Liver (tissue), 9 donors: Measurements from ENCODE around the gene UBE2S. TPM values are rescaled to one million over a fixed set of nuclear protein-coding genes. Genes with fewer than 3 reads are reported as not detected.

ENCODE experiments used
- DNase-seq: peaks from one replicate; pipeline ENCODE4 v3.0.0-alpha.2; 2017; ENCODE audit warnings: low spot score
- H3K27ac ChIP-seq, 2 donors: one replicate each; pipeline ENCODE4 v1.7.0; 2013; ENCODE audit warnings: inconsistent platforms in 2 of 2, low read length in 2 of 2, control low read depth in 1 of 2, low read depth in 1 of 2, mild to moderate bottlenecking in 1 of 2
- H3K27me3 ChIP-seq, 4 donors: one replicate each; pipeline versions ENCODE4 v1.6.1 to v1.7.0; 2013; ENCODE audit warnings: low read length in 3 of 4, inconsistent platforms in 1 of 4, mild to moderate bottlenecking in 1 of 4, moderate library complexity in 1 of 4; ENCODE audit not compliant: control insufficient read depth in 4 of 4, insufficient read depth in 4 of 4
- H3K36me3 ChIP-seq, 4 donors: one replicate each; pipeline versions ENCODE4 v1.6.1 to v1.7.0; 2013; ENCODE audit warnings: low read length in 3 of 4, mild to moderate bottlenecking in 3 of 4, low read depth in 1 of 4, moderate library complexity in 1 of 4; ENCODE audit not compliant: control insufficient read depth in 4 of 4, insufficient read depth in 3 of 4
- H3K4me1 ChIP-seq, 4 donors: one replicate each; pipeline versions ENCODE4 v1.6.1 to v1.7.0; 2013; ENCODE audit warnings: low read length in 3 of 4, mild to moderate bottlenecking in 3 of 4, moderate library complexity in 1 of 4; ENCODE audit not compliant: control insufficient read depth in 4 of 4, insufficient read depth in 4 of 4
- H3K4me3 ChIP-seq, 3 donors: one replicate each; pipeline versions ENCODE4 v1.6.1 to v1.7.0; 2013; ENCODE audit warnings: low read length in 3 of 3, control low read depth in 1 of 3, low read depth in 1 of 3, mild to moderate bottlenecking in 1 of 3
- H3K9ac ChIP-seq, 2 donors: one replicate each; pipeline ENCODE4 v1.7.0; 2013; ENCODE audit warnings: low read length in 2 of 2, mild to moderate bottlenecking in 2 of 2, moderate library complexity in 2 of 2, control low read depth in 1 of 2, low read depth in 1 of 2
- H3K9me3 ChIP-seq, 4 donors: one replicate each; pipeline versions ENCODE4 v1.6.1 to v1.7.0; 2013; ENCODE audit warnings: low read length in 3 of 4; ENCODE audit not compliant: control insufficient read depth in 4 of 4
- ATF3 ChIP-seq: IDR thresholded peaks from 2 replicates; pipeline ENCODE4 v1.6.1; 2016; ENCODE audit warnings: antibody characterized with exemption
- CTCF ChIP-seq: fragments of 150-350 bp; IDR thresholded peaks from 2 replicates; pipeline ENCODE4 v1.5.1; 2017; ENCODE audit warnings: improper control_type of control experiment, low read depth, low read length; ENCODE audit not compliant: missing input control
- EGR1 ChIP-seq, 2 donors: IDR thresholded peaks; 2 replicates each; pipeline ENCODE4 v1.6.1; 2016 to 2018; ENCODE audit warnings: antibody characterized with exemption in 2 of 2, low read depth in 2 of 2
- FOXA1 ChIP-seq: IDR thresholded peaks from 2 replicates; pipeline ENCODE4 v1.6.1; 2016; ENCODE audit warnings: antibody characterized with exemption
- FOXA2 ChIP-seq: IDR thresholded peaks from 2 replicates; pipeline ENCODE4 v1.6.1; 2016; ENCODE audit warnings: antibody characterized with exemption
- GABPA ChIP-seq, 2 donors: IDR thresholded peaks in 1 of 2; conservative IDR thresholded peaks in 1 of 2; 2 replicates each; pipeline ENCODE4 v1.6.1; 2016; ENCODE audit warnings: antibody characterized with exemption in 2 of 2, mild to moderate bottlenecking in 1 of 2, moderate library complexity in 1 of 2
- HNF4A ChIP-seq, 2 donors: conservative IDR thresholded peaks; 2 replicates each; pipeline ENCODE4 v1.6.1; 2016; ENCODE audit warnings: antibody characterized with exemption in 2 of 2, mild to moderate bottlenecking in 2 of 2
- HNF4G ChIP-seq: IDR thresholded peaks from 2 replicates; pipeline ENCODE4 v1.6.1; 2016; ENCODE audit warnings: antibody characterized with exemption
- JUND ChIP-seq, 2 donors: IDR thresholded peaks; 2 replicates each; pipeline ENCODE4 v1.6.1; 2016; ENCODE audit warnings: antibody characterized with exemption in 2 of 2
- MAX ChIP-seq: IDR thresholded peaks from 2 replicates; pipeline ENCODE4 v1.6.1; 2016; ENCODE audit warnings: antibody characterized with exemption
- RAD21 ChIP-seq, 2 donors: IDR thresholded peaks; 2 replicates each; pipeline ENCODE4 v1.6.1; 2016; ENCODE audit warnings: antibody characterized with exemption in 2 of 2, mild to moderate bottlenecking in 2 of 2
- REST ChIP-seq: IDR thresholded peaks from 2 replicates; pipeline ENCODE4 v1.6.1; 2016; ENCODE audit warnings: antibody characterized with exemption, mild to moderate bottlenecking
- RXRA ChIP-seq, 2 donors: IDR thresholded peaks; 2 replicates each; pipeline ENCODE4 v1.6.1; 2017 to 2018; ENCODE audit warnings: antibody characterized with exemption in 2 of 2, mild to moderate bottlenecking in 1 of 2
- SP1 ChIP-seq: IDR thresholded peaks from 2 replicates; pipeline ENCODE4 v1.6.1; 2018; ENCODE audit warnings: antibody characterized with exemption, mild to moderate bottlenecking
- TAF1 ChIP-seq: conservative IDR thresholded peaks from 2 replicates; pipeline ENCODE4 v1.6.1; 2016; ENCODE audit warnings: antibody characterized with exemption, mild to moderate bottlenecking
- YY1 ChIP-seq: IDR thresholded peaks from 2 replicates; pipeline ENCODE4 v1.6.1; 2016; ENCODE audit warnings: antibody characterized with exemption, mild to moderate bottlenecking
- ZBTB33 ChIP-seq: IDR thresholded peaks from 2 replicates; pipeline ENCODE4 v1.6.1; 2016; ENCODE audit warnings: antibody characterized with exemption
- WGBS: extraction: QIAGEN DNeasy Blood & Tissue Kit; methylation state at CpG from one replicate; pipeline ENCODE4 v1.1.7; 2013; 5-methylcytosine and 5-hydroxymethylcytosine counted together
- polyA plus RNA-seq, 2 donors: library from polyadenylated mRNA; stranded (reverse) in 1 of 2; unstranded in 1 of 2; fragments of 200-250 nt in 1 of 2; fragments of >200 nt in 1 of 2; fragmentation: Nextera tagmentation in 1 of 2; extraction: Ambion mirVana in 1 of 2; gene quantifications; one replicate each; pipeline versions ENCODE4 v1.2.1 to v1.2.3, GENCODE V29; 2013 to 2015
- total RNA-seq, 2 donors: library from RNA; depleted of rRNA; stranded (reverse); fragments of >200 nt; gene quantifications; one replicate each; pipeline ENCODE4 v1.2.3, GENCODE V29; 2014
- donor health status: healthy.
- donor health status: healthy.
- donor health status: healthy.
- donor health status: healthy.
- donor health status: healthy.

The UBE2S gene
- total and polyA plus RNA-seq, 4 donors, result 5.2 to 95.2 (median 6.8) TPM

- TF ChIP-seq RXRA (IDR thresholded peaks at IDR 0.05), result no peak
- no peak for TF ChIP-seq TAF1
- TF ChIP-seq EGR1 (IDR thresholded peaks at IDR 0.05; ENCODE audit: low read depth in 2 of 2), result no peak
- TF ChIP-seq MAX, result no peak
- TF ChIP-seq ATF3, result no peak
These were observed 34.1 kb downstream of the UBE2S start (continued) for GRCh38 chr19:55373306-55373992.

- TF ChIP-seq MAX, result no peak
- TF ChIP-seq SP1, result no peak
- no peak for TF ChIP-seq ZBTB33
- no peak for TF ChIP-seq FOXA1
- TF ChIP-seq EGR1 (IDR thresholded peaks at IDR 0.05; ENCODE audit: low read depth in 2 of 2), result no peak
- TF ChIP-seq REST, result no peak
- no peak for TF ChIP-seq RXRA (IDR thresholded peaks at IDR 0.05)
- no peak for TF ChIP-seq RAD21 (IDR thresholded peaks at IDR 0.05)
- TF ChIP-seq TAF1, result no peak
- no peak for TF ChIP-seq GABPA (IDR thresholded peaks at IDR 0.05 in 1 of 2, conservative IDR thresholded peaks at IDR 0.05 in 1 of 2)
- no peak for TF ChIP-seq JUND (IDR thresholded peaks at IDR 0.05)
- TF ChIP-seq ATF3, result no peak
- TF ChIP-seq CTCF, result no peak
- no peak for TF ChIP-seq YY1
- TF ChIP-seq FOXA2, result no peak
- no peak for TF ChIP-seq HNF4G
- TF ChIP-seq HNF4A (conservative IDR thresholded peaks at IDR 0.05), result no peak
- no peak overlapping the region for H3K9ac ChIP-seq
- H3K27me3 ChIP-seq, result peaks cover 0 to 13% (median 8%) of the 10 kb centered on the region in 4 donors
These were observed 35.1 kb downstream of the UBE2S start for GRCh38 chr19:55372316-55373081.

More at GRCh38 chr19:55372316-55373081, 35.1 kb downstream of the UBE2S start:
- H3K36me3 ChIP-seq, result no peaks in the 10 kb centered on the region
- H3K4me1 ChIP-seq, result peaks cover 0 to 9% (median 2%) of the 10 kb centered on the region in 4 donors
- WGBS, result 45% methylated on average over 24 of the region's 24 CpGs
- no peak overlapping the region for H3K27ac ChIP-seq
- no peaks in the 10 kb centered on the region for H3K9me3 ChIP-seq
- DNase-seq, result no peak
- H3K4me3 ChIP-seq, result no peak overlapping the region
